ENCODE measurements around the gene PKD1.

- TF ChIP-seq, protein P1, sequence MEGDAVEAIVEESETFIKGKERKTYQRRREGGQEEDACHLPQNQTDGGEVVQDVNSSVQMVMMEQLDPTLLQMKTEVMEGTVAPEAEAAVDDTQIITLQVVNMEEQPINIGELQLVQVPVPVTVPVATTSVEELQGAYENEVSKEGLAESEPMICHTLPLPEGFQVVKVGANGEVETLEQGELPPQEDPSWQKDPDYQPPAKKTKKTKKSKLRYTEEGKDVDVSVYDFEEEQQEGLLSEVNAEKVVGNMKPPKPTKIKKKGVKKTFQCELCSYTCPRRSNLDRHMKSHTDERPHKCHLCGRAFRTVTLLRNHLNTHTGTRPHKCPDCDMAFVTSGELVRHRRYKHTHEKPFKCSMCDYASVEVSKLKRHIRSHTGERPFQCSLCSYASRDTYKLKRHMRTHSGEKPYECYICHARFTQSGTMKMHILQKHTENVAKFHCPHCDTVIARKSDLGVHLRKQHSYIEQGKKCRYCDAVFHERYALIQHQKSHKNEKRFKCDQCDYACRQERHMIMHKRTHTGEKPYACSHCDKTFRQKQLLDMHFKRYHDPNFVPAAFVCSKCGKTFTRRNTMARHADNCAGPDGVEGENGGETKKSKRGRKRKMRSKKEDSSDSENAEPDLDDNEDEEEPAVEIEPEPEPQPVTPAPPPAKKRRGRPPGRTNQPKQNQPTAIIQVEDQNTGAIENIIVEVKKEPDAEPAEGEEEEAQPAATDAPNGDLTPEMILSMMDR (IDR thresholded peaks at IDR 0.05), result no peak
- no peak for TF ChIP-seq POLR2A (IDR thresholded peaks at IDR 0.05)
Observed at GRCh38 chr16:2156849-2157224, 21.1 kb upstream of the PKD1 start.

All from body of pancreas (tissue), 4 donors.